ENCODE measurements around the gene MNDA. TPM values are rescaled to one million over a fixed set of nuclear protein-coding genes. Genes with fewer than 3 reads are reported as not detected.

The MNDA gene
- total and polyA plus RNA-seq, 4 donors, result 3.3 to 38.1 (median 4.7) TPM

DNA sequence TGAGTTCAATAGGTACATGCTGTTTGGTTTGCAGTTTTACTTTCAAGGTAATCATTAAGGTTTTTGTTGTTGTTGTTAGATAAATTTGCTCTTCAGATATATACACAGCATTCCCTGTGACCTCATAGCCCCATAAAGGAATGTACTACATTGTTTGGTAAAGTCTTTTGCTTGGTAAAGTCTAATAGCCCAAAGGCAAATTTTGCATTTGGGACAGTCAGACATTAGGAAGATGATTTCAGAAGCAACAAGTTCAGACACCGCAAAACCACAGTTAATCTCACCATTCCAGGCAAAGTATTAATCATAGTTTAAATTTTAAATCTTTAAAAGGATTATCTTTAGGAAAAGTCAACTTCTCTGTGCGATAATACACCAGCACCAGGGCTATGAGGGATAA lies 67.6 kb downstream of the MNDA start:
- Histone ChIP-seq H3K27me3 (ENCODE audit: control insufficient read depth, insufficient read depth, low read length) (no peaks in the 10 kb centered on the region), H3K9me3 (ENCODE audit: control insufficient read depth, insufficient read depth, low read length) (no peaks in the 10 kb centered on the region), H3K27ac (ENCODE audit: low read depth, low read length) (no peak overlapping the region), H3K4me1 (ENCODE audit: control insufficient read depth, insufficient read depth, low read length) (no peaks in the 10 kb centered on the region), H3K4me3 (ENCODE audit: low read depth, low read length) (no peak overlapping the region), H3K36me3 (ENCODE audit: control insufficient read depth, insufficient read depth, low read length) (no peaks in the 10 kb centered on the region)
- no CpG with 5 or more reads among the region's 2 CpGs for WGBS (ENCODE audit: insufficient coverage)
- DNase-seq (ENCODE audit: low read depth in 4 of 6, low spot score in 6 of 6), result no peak

Small RNA genes within 50 kb of the gene (small RNA-seq; reads per million reads assigned to genes)
- gene OR2AQ1P (ENCODE audit: low replicate concordance), result not detected

Other genes with a start within 250 kb of the MNDA start
- not detected for gene OR10Z1, start 226.1 kb upstream of the MNDA start, total RNA-seq
- gene OR10Z1, start 226.1 kb upstream of the MNDA start, polyA plus RNA-seq (ENCODE audit: insufficient read length in 2 of 2), result under 1 TPM; 0.03 to 0.08 TPM
- gene SPTA1, start 144.6 kb upstream of the MNDA start, total RNA-seq, result 10 to 100 TPM in 1 of 2 donors, 1 to 10 TPM in 1; 4.7 to 15.4 TPM
- gene SPTA1, start 144.6 kb upstream of the MNDA start, polyA plus RNA-seq (ENCODE audit: insufficient read length in 2 of 2), result under 1 TPM; 0.57 to 0.78 TPM
- not detected for gene OR6K2, start 130.7 kb upstream of the MNDA start, total RNA-seq
- gene OR6K2, start 130.7 kb upstream of the MNDA start, polyA plus RNA-seq (ENCODE audit: insufficient read length in 2 of 2), result not detected
- not detected for gene OR6K3, start 110.6 kb upstream of the MNDA start, total RNA-seq
- gene OR6K3, start 110.6 kb upstream of the MNDA start, polyA plus RNA-seq (ENCODE audit: insufficient read length in 2 of 2), result not detected
- not detected for gene OR6K6, start 76.6 kb upstream of the MNDA start, total RNA-seq
- not detected for gene OR6K6, start 76.6 kb upstream of the MNDA start, polyA plus RNA-seq (ENCODE audit: insufficient read length in 2 of 2)
- gene OR6N1, start 59.2 kb upstream of the MNDA start, total RNA-seq, result not detected
- gene OR6N1, start 59.2 kb upstream of the MNDA start, polyA plus RNA-seq (ENCODE audit: insufficient read length in 2 of 2), result not detected
- not detected for gene OR6N2, start 50.1 kb upstream of the MNDA start, total RNA-seq
- not detected for gene OR6N2, start 50.1 kb upstream of the MNDA start, polyA plus RNA-seq (ENCODE audit: insufficient read length in 2 of 2)
- under 1 TPM in 1 of 2 donors, not detected in 1; 0.30 TPM for gene PYHIN1, start 100.2 kb downstream of the MNDA start, total RNA-seq
- not detected for gene PYHIN1, start 100.2 kb downstream of the MNDA start, polyA plus RNA-seq (ENCODE audit: insufficient read length in 2 of 2)
- 10 to 100 TPM; 23.9 to 29.5 TPM for gene IFI16, start 178.6 kb downstream of the MNDA start, total RNA-seq
- 10 to 100 TPM; 32.5 to 34.7 TPM for gene IFI16, start 178.6 kb downstream of the MNDA start, polyA plus RNA-seq (ENCODE audit: insufficient read length in 2 of 2)
- gene AIM2, start 245.4 kb downstream of the MNDA start, total RNA-seq, result 1 to 10 TPM; 1.5 to 2.8 TPM
- gene AIM2, start 245.4 kb downstream of the MNDA start, polyA plus RNA-seq (ENCODE audit: insufficient read length in 2 of 2), result 1 to 10 TPM; 3.4 to 4.3 TPM